ENCODE results near the gene NKAIN2. TPM values are rescaled to one million over a fixed set of nuclear protein-coding genes. Genes with fewer than 3 reads are reported as not detected.

Gene NKAIN2
- total and polyA plus RNA-seq, 2 experiments from 2014 or later: 0.22 TPM; not detected in 1

GRCh38 chr6:124052120-124052519, 248.5 kb downstream of the NKAIN2 start:
- H3K36me3 ChIP-seq: no peaks in the 10 kb centered on the region
- no peak overlapping the region for H3K4me3 ChIP-seq
- peaks cover 13% of the 10 kb centered on the region for H3K27me3 ChIP-seq
- no peak for TF ChIP-seq CTCF (IDR thresholded peaks at IDR 0.05; ENCODE audit: low read depth, low read length)
- no peaks in the 10 kb centered on the region for H3K4me1 ChIP-seq (ENCODE audit: low read depth)
- no peak overlapping the region for H3K27ac ChIP-seq
- H3K9me3 ChIP-seq (ENCODE audit: low read depth): no peaks in the 10 kb centered on the region
- no peak for DNase-seq (ENCODE audit: low read depth in 1 of 2, low spot score in 1 of 2)

GRCh38 chr6:124053315-124053714, 249.7 kb downstream of the NKAIN2 start:
- Histone ChIP-seq H3K4me3 (no peak overlapping the region), H3K4me1 (ENCODE audit: low read depth) (no peaks in the 10 kb centered on the region), H3K36me3 (no peaks in the 10 kb centered on the region), H3K27ac (no peak overlapping the region), H3K27me3 (peaks cover 6% of the 10 kb centered on the region), H3K9me3 (ENCODE audit: low read depth) (no peaks in the 10 kb centered on the region)
- no peak for DNase-seq (ENCODE audit: low read depth in 1 of 2, low spot score in 1 of 2)
- TF ChIP-seq CTCF (IDR thresholded peaks at IDR 0.05; ENCODE audit: low read depth, low read length): no peak

- Histone ChIP-seq H3K4me1 (ENCODE audit: low read depth) (no peaks in the 10 kb centered on the region), H3K27me3 (peaks cover 6% of the 10 kb centered on the region), H3K36me3 (no peaks in the 10 kb centered on the region), H3K27ac (no peak overlapping the region), H3K9me3 (ENCODE audit: low read depth) (no peaks in the 10 kb centered on the region), H3K4me3 (no peak overlapping the region)
- no peak for DNase-seq (ENCODE audit: low read depth in 1 of 2, low spot score in 1 of 2)
- no peak for TF ChIP-seq CTCF (IDR thresholded peaks at IDR 0.05; ENCODE audit: low read depth, low read length)
These were observed 250.4 kb downstream of the NKAIN2 start for GRCh38 chr6:124054034-124054433.

- TF ChIP-seq CTCF (IDR thresholded peaks at IDR 0.05; ENCODE audit: low read depth, low read length): no peak
- no peaks in the 10 kb centered on the region for H3K9me3 ChIP-seq (ENCODE audit: low read depth)
- DNase-seq (ENCODE audit: low read depth in 1 of 2, low spot score in 1 of 2): no peak
These were observed 251.7 kb downstream of the NKAIN2 start for GRCh38 chr6:124055395-124055794.

GRCh38 chr6:124055963-124056362, 252.3 kb downstream of the NKAIN2 start:
- TF ChIP-seq CTCF (IDR thresholded peaks at IDR 0.05; ENCODE audit: low read depth, low read length): no peak
- Histone ChIP-seq H3K36me3 (no peaks in the 10 kb centered on the region), H3K9me3 (ENCODE audit: low read depth) (no peaks in the 10 kb centered on the region), H3K27me3 (peaks cover 12% of the 10 kb centered on the region), H3K27ac (no peak overlapping the region), H3K4me3 (no peak overlapping the region), H3K4me1 (ENCODE audit: low read depth) (no peaks in the 10 kb centered on the region)
- no peak for DNase-seq (ENCODE audit: low read depth in 1 of 2, low spot score in 1 of 2)

More at GRCh38 chr6:124055395-124055794, 251.7 kb downstream of the NKAIN2 start:
- peaks cover 8% of the 10 kb centered on the region for H3K27me3 ChIP-seq
- H3K4me1 ChIP-seq (ENCODE audit: low read depth): no peaks in the 10 kb centered on the region
- H3K27ac ChIP-seq: no peak overlapping the region
- no peak overlapping the region for H3K4me3 ChIP-seq
- H3K36me3 ChIP-seq: no peaks in the 10 kb centered on the region

Data from cardiac muscle cell (in vitro differentiated cells and primary cell).